RPMI8226 (cell line): ENCODE results near the gene FARS2.

Source experiments
- DNase-seq: peaks from one replicate; pipeline ENCODE4 v3.0.0-alpha.2; 2015

Gene FARS2

DNA sequence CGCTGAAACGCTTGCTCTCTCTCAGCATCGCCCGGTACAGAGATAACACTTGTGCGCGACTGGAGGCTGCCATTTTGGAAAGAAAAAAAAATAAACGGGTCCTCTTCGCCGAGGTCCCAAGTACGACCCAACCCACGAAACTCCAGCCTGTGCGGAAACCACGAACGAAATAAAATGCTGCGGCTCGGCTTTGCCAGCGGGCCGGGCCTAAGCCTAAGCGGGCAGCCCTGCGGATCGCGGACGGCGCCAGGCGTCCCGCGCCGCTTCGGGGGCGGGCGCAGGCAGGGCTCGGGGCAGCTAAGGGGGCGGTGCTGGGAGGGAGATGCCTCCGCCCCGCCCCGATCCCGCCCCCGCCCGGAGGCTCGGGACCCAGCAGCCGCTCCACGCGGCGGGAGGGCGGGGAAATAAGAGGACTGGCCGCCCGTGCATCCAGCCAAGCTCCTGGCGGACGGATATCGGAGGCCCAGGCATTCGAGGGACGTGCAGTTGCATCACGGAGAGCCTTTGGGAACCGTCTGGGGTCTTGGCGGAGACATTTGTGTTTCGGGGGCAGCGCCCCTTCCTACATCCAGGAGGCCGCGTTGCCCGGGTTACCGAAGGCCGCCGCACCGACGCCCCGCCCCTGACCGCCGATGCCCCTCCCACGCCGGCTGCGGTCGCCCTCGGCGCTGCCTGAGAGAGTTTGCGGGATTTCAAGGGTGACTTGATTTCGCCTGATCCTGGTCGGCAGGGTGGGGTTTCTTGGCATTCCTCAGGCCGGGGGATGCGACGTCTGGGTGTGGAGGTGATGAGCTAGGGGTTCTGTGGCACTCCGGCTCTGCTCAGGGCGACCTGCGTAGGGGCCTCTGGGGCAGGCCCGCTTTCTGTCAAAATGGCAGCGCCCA is at the start of gene FARS2, which contains the start of gene LYRM4:
Gene FARS2 (plus strand): TSS at position 853 of the 884 bp plus-strand sequence.
Gene LYRM4 (minus strand): TSS at position 290 of the 884 bp plus-strand sequence. CDS start 217 bp downstream, at position 73.
- peak; percentile 96 for DNase-seq

DNA sequence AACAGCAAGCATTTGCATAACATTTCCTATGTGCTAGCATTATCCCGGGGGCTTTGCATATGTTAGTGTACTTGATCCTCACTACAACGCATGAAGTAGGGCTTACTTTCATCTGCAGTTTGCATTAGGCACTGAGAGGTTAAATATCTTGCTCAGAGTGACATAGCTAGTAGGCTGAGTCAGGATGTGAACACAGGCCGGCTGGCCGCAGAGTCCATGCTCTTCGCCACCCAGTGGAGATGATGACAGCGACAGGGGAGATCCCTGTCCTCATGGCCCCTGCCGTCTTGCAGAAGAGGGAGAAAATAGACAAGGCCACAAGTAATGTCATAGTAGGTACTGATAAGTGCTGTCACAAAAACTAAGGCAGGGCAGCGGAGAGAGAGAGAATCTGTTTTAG is 47.5 kb upstream of the FARS2 start:
- no peak for DNase-seq

DNA sequence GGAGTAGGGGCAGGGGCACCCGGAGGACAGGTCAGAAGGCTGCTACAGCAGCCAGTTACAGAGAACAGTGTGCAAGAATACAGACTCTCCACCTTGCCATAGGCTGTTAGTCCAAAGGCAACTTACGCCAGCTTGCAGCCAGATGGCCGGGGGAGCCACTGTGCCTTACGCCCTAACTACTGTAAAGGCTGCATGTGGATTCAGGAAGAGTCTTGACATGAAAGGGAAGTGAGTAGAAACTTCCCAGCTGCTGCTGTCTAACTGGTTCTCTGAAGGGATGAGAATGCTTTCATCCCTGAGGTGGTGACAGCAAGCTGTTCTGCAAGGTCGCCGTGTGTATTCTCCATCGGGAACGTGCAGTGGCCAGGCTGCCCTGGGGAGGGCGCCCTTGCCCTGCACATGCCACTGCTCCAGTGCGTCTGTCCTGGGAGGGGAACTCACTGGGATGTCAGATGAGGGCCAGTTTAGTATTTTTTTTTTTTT is 46.7 kb upstream of the FARS2 start:
- DNase-seq, result peak; percentile 15

DNA sequence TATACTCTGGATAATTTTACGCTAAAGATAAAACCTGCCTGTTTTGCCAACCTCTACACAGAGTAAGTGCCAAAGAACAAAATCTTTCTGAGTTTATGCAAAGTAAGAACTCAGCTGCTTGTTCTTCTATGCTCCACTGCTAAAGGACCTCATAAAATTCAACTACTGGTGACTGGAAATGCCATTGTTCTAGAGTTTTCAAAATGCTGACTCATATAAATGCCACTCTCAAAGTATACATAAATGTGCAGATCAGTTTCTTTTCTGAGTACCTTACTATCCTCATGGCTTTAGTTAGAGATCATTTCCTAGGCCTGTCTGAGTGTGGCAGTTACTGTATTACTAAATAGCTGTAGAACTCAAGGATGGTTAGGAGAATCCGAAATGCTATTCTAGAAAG is 46.2 kb upstream of the FARS2 start:
- DNase-seq, result no peak

DNA sequence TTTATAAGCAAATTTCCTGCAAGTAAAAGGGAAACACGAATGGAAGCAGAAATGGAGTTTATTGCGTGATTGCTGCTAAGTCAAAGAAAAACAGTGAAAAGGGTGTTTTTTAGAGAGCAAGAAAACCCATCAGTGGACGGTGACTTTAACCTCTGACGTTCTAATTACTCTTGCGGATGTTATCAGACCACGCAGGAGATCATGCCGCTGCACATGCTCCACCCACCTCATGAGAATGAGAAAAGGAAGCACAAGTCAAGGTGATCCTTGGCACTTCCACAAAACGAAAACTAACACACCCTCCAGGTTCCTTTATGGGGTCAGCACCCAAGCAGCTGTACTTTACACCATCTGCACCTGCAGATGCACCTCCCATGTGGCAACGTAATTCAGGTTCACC is 45.5 kb upstream of the FARS2 start:
- DNase-seq, result no peak

DNA sequence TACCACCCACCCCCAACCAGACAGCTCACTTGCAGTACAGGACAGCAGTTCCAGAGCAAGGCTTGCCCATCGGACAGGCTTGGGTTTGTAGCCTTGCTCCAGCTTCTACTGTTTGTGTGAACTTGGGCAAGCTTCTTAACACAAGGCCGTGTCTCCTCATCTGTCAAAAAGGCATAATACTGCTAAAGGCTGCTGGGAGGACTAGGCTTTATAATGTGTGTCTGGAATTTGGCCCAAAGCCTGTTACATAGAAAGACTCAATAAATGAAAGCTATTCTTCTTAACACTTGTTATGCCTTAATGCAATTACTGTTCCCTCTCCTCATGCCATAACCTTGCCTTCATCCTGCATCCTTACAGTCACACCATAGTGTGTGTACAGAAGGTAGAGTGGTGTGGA is 44.0 kb upstream of the FARS2 start:
- DNase-seq, result no peak

DNA sequence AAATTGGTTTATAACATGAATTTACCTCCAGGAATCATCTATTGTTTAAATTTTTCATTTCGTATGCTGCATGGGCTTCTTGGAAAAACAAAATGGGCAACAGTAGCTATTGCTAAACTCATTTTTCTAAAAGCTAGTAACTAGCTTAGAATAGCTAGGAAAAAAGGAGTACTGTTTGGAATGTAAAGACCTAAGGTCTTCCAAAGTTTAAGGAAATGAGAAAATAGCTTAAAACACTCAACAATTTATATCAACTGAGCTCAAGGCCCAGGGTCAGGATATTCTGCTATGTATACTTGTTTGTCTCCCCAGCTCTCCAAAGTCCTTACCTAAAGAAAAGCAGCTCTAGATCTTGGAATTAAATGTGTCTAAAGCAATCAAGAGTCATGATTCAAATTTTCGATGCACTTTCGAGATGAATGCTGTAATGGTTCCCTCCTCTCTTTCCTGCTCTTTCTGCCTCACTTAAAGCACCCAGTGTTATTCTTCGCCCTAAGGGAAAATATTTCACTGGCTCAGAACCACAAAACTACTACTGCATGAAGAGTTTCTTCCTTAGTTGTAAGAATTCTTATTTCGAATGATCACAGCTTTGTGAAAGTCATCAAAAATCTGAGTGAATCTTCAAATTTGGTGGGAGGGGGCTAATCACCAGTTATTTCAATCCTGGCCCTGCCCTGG is 42.2 kb upstream of the FARS2 start:
- DNase-seq, result no peak

DNA sequence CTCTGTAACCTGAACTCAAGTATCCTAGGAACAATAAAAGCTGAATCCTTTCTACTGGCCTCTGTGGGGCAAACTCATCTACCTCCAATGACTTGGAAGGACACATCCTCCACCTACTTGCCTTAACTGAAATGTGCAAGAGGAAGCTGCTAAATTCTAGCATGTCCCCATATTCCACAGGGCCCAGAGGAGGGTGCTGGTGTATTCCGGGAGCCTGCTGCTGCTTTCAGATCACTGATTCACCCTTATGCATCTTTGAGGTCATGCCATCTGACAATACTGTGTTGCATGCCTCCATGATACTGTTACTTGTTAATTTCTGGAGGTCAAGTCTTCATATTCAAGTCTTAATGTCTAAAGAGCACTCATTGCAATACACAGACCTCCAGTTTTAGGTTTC is 40.9 kb upstream of the FARS2 start:
- no peak for DNase-seq

DNA sequence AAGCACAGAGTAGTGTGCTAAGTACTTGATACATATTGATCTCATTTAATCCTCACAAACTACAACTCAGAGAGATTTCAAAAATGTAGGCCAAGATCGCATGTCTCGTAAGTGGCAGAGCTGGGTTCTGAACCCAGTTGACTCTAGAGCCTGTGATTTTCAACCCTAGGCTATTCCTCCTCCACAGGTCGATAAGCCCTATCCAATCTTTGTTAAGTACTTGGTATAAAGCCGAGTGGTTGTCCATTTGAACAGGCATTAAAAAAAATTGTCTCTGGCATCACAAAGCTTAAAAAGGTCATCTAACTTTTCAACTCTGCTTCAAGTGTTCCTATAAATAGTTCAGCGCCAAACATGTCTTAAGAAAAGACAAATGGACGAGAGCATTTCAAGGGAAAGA is 38.0 kb upstream of the FARS2 start:
- DNase-seq, result no peak

DNA sequence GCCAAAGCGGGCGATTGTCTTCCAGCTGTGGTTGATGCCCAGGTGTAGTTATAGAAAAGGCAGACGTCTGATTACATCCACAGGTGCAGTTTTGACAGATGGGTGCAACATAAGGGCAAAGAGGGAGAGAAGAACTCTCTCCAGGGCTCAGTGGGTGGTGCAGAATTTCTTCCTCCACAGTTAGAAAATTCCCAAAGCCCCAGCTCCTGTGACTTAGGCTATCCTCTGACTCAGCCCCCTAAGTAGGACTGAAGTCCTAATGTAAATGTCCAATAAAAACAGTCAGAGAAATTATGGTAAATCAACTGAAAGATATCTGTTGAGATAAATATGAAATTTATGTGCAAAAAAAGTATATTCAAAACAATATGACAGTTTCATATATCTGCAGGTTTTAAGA is 32.0 kb upstream of the FARS2 start:
- no peak for DNase-seq

DNA sequence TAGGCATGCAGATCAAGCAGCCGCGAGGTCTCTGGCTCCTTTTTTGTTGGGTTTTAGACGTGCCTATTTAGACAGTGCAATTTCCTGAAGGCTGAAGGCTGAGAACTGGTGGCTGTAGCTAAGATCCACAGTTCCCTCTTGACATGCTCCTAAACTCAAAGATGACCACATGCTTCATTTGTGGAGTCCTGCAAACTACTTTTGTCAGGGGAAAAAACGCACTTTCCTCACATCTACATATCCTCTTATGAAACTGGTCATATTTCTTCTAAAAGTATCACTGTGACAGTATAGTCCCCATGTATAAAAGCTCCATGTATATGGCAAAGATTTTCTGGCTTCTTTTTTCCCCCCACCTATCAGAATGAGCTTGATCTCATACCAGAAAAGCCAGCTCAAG is 31.2 kb upstream of the FARS2 start:
- DNase-seq, result no peak

DNA sequence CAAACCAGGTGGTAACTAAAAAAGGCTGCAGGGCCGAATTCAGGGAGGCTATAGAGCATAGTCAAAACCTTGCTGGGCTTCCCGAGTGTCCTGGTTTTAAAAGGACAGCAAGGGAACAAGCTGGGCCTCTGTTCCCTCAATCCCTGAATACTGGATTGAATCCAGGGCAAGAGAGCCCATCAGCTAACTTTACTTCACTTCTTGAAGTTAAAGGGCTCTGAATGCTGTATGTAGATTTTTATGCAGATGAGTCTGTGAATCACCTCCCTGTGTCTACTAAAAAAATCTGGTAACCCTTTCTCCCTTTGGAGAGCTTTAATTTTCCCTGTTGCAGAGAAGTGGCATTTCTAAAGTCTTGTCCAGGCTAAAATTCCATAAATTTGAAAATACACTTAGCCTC is 30.0 kb upstream of the FARS2 start:
- no peak for DNase-seq

DNA sequence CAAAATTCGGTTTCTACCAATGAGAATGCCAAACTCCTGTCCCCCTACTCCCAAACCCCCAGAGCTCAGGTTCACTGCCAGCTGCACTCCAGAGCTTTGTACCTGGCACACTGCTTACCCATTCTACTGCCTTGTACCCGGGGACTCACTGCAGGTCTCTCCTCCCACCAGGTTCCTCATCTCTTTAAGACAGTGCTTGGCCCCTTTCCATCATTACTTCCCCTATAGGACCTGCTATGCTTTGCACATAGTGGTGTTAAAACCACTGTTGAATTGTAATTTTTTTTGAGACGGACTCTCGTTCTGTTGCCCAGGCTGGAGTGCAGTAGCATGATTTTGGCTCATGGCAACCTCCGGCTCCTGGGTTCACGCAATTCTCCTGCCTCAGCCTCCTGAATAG is 26.4 kb upstream of the FARS2 start:
- no peak for DNase-seq

DNA sequence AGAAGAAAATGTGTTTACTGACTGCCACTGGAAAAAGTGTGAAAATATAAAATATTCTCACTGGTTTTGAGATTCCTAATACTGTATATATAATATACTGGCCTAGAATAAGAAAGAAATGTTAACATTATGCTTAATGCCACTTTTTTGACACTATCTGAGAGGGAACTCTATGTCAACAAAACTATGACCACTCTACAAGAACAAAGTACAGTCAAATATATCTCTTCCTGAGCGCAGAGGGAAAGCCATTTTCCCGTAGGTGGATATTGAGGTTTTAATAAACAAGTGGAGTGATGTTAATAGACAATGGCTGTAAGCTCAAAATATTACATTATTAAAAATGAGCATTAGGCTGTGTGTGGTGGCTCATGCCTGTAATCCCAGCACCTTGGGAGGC is 25.5 kb upstream of the FARS2 start:
- DNase-seq, result no peak

DNA sequence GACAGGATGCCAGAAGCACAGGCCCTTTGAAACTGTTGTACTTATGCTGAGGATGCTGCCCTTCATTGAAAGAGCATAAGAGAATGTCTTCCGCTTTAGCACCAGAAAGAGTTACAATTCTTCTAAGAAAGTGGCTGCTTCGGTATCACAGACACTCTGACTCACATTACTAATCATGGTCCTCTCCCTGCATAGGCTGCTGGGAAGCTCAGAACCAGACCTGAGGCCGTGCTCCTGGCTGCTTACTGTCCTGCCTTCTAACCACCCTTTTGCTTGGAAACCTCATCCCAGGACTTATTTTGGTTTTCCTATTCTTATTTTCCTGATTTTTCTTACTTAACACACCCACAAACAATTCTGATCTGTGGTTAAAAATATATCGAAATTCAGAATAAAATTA is 23.5 kb upstream of the FARS2 start:
- DNase-seq, result no peak

DNA sequence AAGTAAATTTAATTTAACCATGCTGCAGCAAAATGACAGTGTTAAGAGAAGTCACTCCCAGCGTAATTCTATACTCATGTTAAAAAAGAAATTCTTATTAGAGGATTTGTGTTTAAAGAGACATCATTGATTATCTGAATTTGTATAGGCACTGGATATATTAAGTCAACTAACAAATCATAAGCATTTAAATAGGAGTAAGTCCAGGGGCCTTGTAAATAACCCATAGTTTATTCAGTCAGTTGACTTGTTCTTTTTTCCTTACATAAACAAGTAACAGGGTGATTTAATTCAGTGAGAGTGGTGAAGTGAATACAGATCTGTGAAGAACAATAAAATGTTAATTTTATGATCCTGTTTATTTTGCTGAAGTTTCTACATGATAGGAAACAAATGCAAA is 23.0 kb upstream of the FARS2 start:
- DNase-seq, result no peak

DNA sequence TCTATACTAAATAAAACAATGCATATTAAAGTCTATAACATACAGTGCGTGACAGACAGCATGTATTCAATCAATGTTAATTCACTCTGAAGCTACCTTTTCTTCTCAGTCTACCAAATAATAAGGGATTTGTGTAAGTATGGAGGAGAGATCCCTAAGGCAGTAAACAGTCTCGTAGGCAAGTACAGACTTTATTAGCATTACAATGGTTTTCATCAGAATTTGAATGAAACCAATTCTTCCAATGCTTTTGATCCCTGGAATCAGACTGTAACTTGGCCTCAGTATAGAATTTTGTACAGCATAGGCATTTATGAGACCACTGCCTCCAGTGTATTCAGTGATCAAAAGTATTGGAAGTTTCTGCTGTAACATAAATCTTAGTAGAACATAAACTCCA is 20.1 kb upstream of the FARS2 start:
- DNase-seq, result no peak

DNA sequence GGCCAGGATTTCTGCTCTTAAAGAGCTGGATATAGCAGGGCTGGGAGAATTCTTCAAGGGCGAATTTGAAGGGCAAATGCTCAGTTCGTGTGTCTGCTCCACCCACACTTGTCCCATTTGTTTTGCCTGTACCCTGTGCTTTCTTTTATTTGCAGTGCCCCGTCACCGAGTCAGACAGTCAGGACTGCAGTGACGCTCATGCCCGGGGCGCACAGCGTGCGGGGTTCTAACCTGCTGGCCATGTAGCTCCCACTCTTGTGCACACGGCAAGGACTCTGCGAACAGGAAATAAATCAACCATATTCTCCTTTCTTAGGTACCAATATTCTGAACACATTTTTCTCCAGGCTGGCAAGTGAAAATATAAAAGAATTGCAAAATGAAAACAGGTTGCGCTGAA is 18.2 kb upstream of the FARS2 start:
- DNase-seq, result no peak

DNA sequence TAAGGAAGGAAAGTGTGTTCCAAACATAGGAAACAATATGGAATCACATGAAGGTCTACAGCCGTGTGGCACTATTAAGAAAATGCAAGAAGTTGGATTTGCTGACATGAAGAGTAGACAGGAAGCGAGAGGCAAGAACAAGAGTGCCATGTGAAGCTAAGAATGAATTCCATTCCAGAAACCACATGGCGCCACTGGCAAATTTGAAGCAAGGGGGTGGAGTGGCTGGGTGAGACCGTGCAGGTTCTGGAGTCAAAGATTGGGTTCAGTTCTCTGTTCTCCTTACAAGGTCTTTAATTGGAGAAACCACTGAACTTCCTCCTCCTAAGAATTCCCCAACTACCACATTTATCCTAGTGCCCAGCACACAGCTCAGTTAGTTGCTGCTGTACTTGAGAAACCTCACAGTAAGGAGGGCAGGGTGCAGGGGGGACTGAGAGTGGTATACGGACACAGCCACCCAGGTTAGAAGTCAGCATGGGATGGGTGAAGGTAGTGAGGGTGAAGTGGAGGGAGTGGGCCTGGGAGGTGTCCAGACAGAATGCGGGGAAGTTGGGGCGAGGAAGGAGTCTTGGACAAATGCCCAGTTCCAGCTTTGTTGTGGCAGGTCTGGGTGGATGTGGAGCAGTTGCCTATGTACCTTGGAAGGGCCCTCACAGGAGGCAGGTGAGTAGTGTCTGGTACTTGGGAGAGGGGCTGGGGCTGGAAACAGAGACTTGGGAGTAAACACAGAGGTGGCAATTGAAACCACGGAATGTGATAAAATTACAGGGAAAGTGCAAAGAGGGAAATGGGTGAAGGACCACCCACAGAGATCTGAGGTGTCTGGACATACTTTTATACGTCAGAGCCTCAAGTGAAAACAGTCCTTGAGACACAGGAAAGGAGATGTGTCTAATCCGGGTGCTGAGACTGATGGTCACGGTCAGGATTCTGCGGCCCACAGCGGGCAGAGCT is 14.9 kb upstream of the FARS2 start:
- DNase-seq, result no peak

DNA sequence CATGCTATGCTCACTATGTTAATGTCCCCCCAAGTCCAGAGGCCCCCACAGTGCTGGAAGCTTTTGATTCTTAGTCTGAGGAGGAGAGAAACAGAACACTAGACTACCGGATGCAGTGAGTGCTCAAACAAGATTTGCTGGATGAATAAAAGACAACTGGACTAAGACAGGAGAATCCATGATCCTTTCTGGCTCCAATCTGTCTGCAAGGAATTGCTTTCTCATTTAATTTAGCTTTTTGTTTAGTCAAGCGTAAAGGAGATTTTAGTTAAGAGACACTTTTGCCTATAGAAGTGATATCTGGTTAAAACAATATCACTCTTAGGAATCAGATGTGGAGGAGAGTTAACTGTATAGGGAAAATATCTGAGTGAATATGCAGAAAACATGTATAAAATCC is 14.1 kb upstream of the FARS2 start:
- no peak for DNase-seq

DNA sequence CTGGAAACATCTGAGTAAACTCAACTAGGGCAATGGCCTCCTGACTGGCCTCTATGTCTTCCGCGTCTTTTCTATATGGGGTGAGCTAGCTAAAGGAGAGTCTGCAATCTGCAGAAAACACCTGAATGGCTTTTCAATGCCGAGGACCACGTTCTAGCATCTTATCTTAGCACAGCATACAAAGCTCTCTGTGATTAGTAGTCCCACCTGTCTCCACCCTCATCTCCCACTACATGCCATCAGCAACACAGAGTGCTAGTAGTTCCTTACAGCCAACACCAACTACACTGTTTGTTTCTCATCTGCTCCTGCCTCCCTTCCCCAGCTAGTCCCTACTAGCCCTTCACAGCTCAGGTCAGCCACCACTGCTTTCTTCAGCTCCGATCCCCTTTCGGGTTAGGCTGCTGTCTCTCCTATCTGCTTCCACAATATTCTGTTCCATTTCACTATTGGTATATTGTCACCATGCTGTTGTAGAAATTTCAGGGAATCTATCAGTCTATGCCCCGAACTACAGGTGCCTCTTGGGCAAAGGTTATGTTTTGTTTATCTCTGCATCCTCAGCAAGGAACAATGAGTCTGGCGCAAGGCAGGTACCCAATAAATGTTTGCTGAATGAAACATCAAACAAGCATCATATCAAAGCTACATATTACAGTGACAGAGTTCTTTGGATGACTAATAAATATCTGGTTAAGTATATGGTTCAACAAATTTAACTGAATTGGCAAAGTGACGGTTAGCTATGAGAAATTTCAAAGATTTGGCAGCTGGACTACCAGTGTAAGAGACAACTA is 12.8 kb upstream of the FARS2 start:
- DNase-seq, result no peak

DNA sequence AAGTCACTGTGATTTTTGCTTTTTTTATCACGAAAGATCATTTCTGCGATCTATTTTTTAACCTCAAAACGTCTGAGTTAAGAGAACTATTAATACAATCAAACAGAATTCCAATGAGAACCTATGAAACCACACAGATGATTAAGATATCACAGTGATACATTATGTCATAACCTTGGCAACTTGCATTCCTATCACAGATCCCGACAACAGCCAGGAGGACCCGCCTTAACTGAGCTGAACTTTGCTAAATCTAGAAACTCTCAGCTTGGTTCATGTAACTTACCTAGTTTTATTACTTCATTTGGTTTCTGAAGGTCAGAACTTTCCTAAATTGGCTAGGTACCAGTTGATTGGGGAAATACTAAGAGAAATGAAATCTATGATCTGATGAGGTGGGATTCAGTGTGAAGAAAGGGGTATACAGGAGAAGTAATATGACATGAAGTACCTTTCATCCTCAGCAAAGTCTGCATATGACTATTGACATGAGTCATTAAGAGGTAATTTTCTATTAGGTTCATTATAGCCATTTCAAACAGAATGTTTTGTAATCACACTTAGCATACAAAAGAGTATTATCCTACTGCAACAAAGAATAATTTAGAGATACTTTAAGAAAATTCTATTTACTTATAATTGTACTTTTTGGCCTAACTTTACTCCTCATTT is 11.7 kb upstream of the FARS2 start:
- DNase-seq, result no peak
